HG02970 (cell line): Measurements from ENCODE around the gene SDK1.

ENCODE experiments used
- ATAC-seq: cut with Tn5 transposase; IDR thresholded peaks from one replicate; pipeline ENCODE4 v1.9.1; 2021; ENCODE audit warnings: mild to moderate bottlenecking, moderate library complexity, moderate number of reproducible peaks; ENCODE audit not compliant: unreplicated experiment, low FRiP score

The SDK1 gene

GRCh38 chr7:3895341-3896116 is 594.5 kb downstream of the SDK1 start:
- no peak for ATAC-seq

- no peak for ATAC-seq
Measured at GRCh38 chr7:3896169-3896765, 595.2 kb downstream of the SDK1 start.

- no peak for ATAC-seq
Measured at GRCh38 chr7:3897430-3898372, 596.6 kb downstream of the SDK1 start.

- no peak for ATAC-seq
Measured at GRCh38 chr7:3899559-3899991, 598.5 kb downstream of the SDK1 start.

- no peak for ATAC-seq
Measured at GRCh38 chr7:3908153-3908552, 607.1 kb downstream of the SDK1 start.

GRCh38 chr7:3909128-3909527 is 608.1 kb downstream of the SDK1 start:
- ATAC-seq = no peak

GRCh38 chr7:3910054-3910453 is 609.0 kb downstream of the SDK1 start:
- no peak for ATAC-seq

- no peak for ATAC-seq
Measured at GRCh38 chr7:3911685-3912084, 610.6 kb downstream of the SDK1 start.

GRCh38 chr7:3912291-3912690 is 611.2 kb downstream of the SDK1 start:
- no peak for ATAC-seq

- no peak for ATAC-seq
Measured at GRCh38 chr7:3914051-3914775, 613.2 kb downstream of the SDK1 start.

- no peak for ATAC-seq
Measured at GRCh38 chr7:3915337-3915878, 614.4 kb downstream of the SDK1 start.

GRCh38 chr7:3916146-3916545 is 615.1 kb downstream of the SDK1 start:
- ATAC-seq = no peak

- ATAC-seq = no peak
Measured at GRCh38 chr7:3917436-3917835, 616.4 kb downstream of the SDK1 start.

- no peak for ATAC-seq
Measured at GRCh38 chr7:3918576-3918975, 617.5 kb downstream of the SDK1 start.

GRCh38 chr7:3922175-3922635 is 621.2 kb downstream of the SDK1 start:
- ATAC-seq = no peak

GRCh38 chr7:3923307-3923918 is 622.4 kb downstream of the SDK1 start:
- ATAC-seq = no peak

GRCh38 chr7:3924277-3924676 is 623.2 kb downstream of the SDK1 start:
- ATAC-seq = no peak

- no peak for ATAC-seq
Measured at GRCh38 chr7:3927446-3928110, 626.5 kb downstream of the SDK1 start.
